Measurements from ENCODE around the gene TANC2. TPM values are rescaled to one million over a fixed set of nuclear protein-coding genes. Genes with fewer than 3 reads are reported as not detected.

TANC2 gene
- total RNA-seq, 1 donor from 2014 or later: 82.9 TPM

- ATAC-seq: no peak
- DNase-seq (ENCODE audit: low spot score): no peak
- intact Hi-C loops (cut with DNase I): no loop called here
These were observed 29.4 kb downstream of the TANC2 start for GRCh38 chr17:62995377-62995885.

GRCh38 chr17:62996221-62996620 is 30.2 kb downstream of the TANC2 start:
- ATAC-seq (no peak), DNase-seq (ENCODE audit: low spot score) (no peak)
- intact Hi-C loops (cut with DNase I): no loop called here

- DNase-seq (ENCODE audit: low spot score) (no peak), ATAC-seq (no peak)
- intact Hi-C loops (cut with DNase I): no loop called here
These were observed 32.1 kb downstream of the TANC2 start for GRCh38 chr17:62998166-62998565.

- ATAC-seq: no peak
- intact Hi-C loops (cut with DNase I): no loop called here
- DNase-seq (ENCODE audit: low spot score): no peak
These were observed 32.8 kb downstream of the TANC2 start for GRCh38 chr17:62998665-62999393.

GRCh38 chr17:62999736-63000135 is 33.7 kb downstream of the TANC2 start:
- ATAC-seq: no peak
- intact Hi-C loops (cut with DNase I): no loop called here
- no peak for DNase-seq (ENCODE audit: low spot score)

- intact Hi-C loops (cut with DNase I): no loop called here
- DNase-seq (ENCODE audit: low spot score) (no peak), ATAC-seq (no peak)
These were observed 35.8 kb downstream of the TANC2 start for GRCh38 chr17:63001689-63002394.

- no peak for ATAC-seq
- intact Hi-C loops (cut with DNase I): no loop called here
These were observed 36.6 kb downstream of the TANC2 start for GRCh38 chr17:63002625-63003024.

GRCh38 chr17:63015824-63016223 is 49.8 kb downstream of the TANC2 start:
- no peak for ATAC-seq

More at GRCh38 chr17:63002625-63003024, 36.6 kb downstream of the TANC2 start:
- DNase-seq (ENCODE audit: low spot score): no peak

More at GRCh38 chr17:63015824-63016223, 49.8 kb downstream of the TANC2 start:
- intact Hi-C loops (cut with DNase I): no loop called here
- no peak for DNase-seq (ENCODE audit: low spot score)

Small RNA genes lying within 50 kb of the gene (microRNA-seq; reads per million reads assigned to microRNA genes)
- gene MIR633: not detected

Other genes with a start within 250 kb of the TANC2 start
- 2.1 TPM for gene MARCHF10, start 157.9 kb upstream of the TANC2 start, total RNA-seq

All from sciatic nerve (tissue), 2 donors.